T-cell (primary cell): ENCODE measurements around the gene NCMAP. TPM values are rescaled to one million over a fixed set of nuclear protein-coding genes. Genes with fewer than 3 reads are reported as not detected.

Experiments
- ATAC-seq, 4 experiments: fragments of 200-7000 bp in 3 of 4; fragments of 150-1000 bp in 1 of 4; cut with Tn5 transposase; replicated peaks in 1 of 4; 1 replicate in 3 of 4; 2 replicates in 1 of 4; pipeline ENCODE4 v1.10.0; 2021; ENCODE audit warnings: moderate library complexity in 3 of 4, mild to moderate bottlenecking in 2 of 4, moderate number of reproducible peaks in 1 of 4
- CTCF ChIA-PET, 2 donors: fragments of 300-600 bp; sonication (Branson Sonifier 250); formaldehyde crosslinking; loops; one replicate each; lab custom pipeline; 2022; ENCODE audit warnings: antibody characterized with exemption in 2 of 2; lab: Charles Lee
- POLR2A ChIA-PET, 2 donors: fragments of 300-600 bp; sonication (Branson Sonifier 250); formaldehyde crosslinking; loops; one replicate each; lab custom pipeline; 2022; ENCODE audit warnings: antibody characterized with exemption in 2 of 2; lab: Charles Lee
- DNase-seq, 35 experiments: peaks; one replicate each; pipeline versions ENCODE4 v3.0.0 to v3.0.0-alpha.2; 2013 to 2023
- H3K27ac ChIP-seq: one replicate; pipeline ENCODE4 v1.5.1; 2013; ENCODE audit warnings: low read length
- H3K27me3 ChIP-seq, 2 experiments: replicated peaks in 1 of 2; 1 replicate in 1 of 2; 2 replicates in 1 of 2; pipeline versions ENCODE4 v1.6.1 to v1.7.0; 2013; ENCODE audit warnings: low read length in 1 of 2, mixed read lengths in 1 of 2; ENCODE audit not compliant: control insufficient read depth in 2 of 2, insufficient read depth in 2 of 2; ENCODE audit errors: extremely low read depth in 1 of 2
- H3K36me3 ChIP-seq, 2 donors: 1 replicate in 1 of 2; 2 replicates in 1 of 2; pipeline versions ENCODE4 v1.6.1 to v1.7.0; 2013; ENCODE audit warnings: low read length in 1 of 2; ENCODE audit not compliant: control insufficient read depth in 2 of 2, insufficient read depth in 1 of 2; ENCODE audit errors: extremely low read depth in 1 of 2
- H3K4me1 ChIP-seq, 2 experiments: 1 replicate in 1 of 2; 2 replicates in 1 of 2; pipeline versions ENCODE4 v1.6.1 to v1.7.0; 2013; ENCODE audit warnings: low read length in 2 of 2, mixed read lengths in 1 of 2; ENCODE audit not compliant: insufficient read depth in 2 of 2, control insufficient read depth in 1 of 2; ENCODE audit errors: extremely low read depth in 1 of 2
- H3K4me3 ChIP-seq, 2 donors: 1 replicate in 1 of 2; 2 replicates in 1 of 2; pipeline versions ENCODE4 v1.5.1 to v1.7.0; 2013; ENCODE audit warnings: mild to moderate bottlenecking in 2 of 2, low read length in 1 of 2, moderate library complexity in 1 of 2; ENCODE audit not compliant: control insufficient read depth in 1 of 2; ENCODE audit errors: extremely low read depth in 1 of 2
- H3K9me3 ChIP-seq: 2 replicates; pipeline ENCODE4 v1.7.0; 2013
- H3K27ac Mint-ChIP-seq, 2 donors: one replicate each; pipeline ENCODE4 v1.8.0; 2020 to 2021; ENCODE audit warnings: mild to moderate bottlenecking in 2 of 2, mixed read lengths in 2 of 2
- H3K27me3 Mint-ChIP-seq, 2 donors: one replicate each; pipeline ENCODE4 v1.8.0; 2021 to 2022; ENCODE audit warnings: mixed read lengths in 2 of 2
- H3K36me3 Mint-ChIP-seq: one replicate; pipeline ENCODE4 v1.8.0; 2021; ENCODE audit warnings: mixed read lengths
- H3K4me1 Mint-ChIP-seq, 3 donors: one replicate each; pipeline ENCODE4 v1.8.0; 2020 to 2022; ENCODE audit warnings: mixed read lengths in 3 of 3, mild to moderate bottlenecking in 1 of 3
- H3K4me3 Mint-ChIP-seq, 3 donors: one replicate each; pipeline ENCODE4 v1.8.0; 2020 to 2022; ENCODE audit warnings: mild to moderate bottlenecking in 3 of 3, mixed read lengths in 3 of 3, moderate library complexity in 3 of 3
- H3K9me3 Mint-ChIP-seq, 3 donors: one replicate each; pipeline ENCODE4 v1.8.0; 2020 to 2022; ENCODE audit warnings: mixed read lengths in 3 of 3
- WGBS: methylation state at CpG from one replicate; pipeline ENCODE4 v1.1.5; 2013; ENCODE audit warnings: missing lambda C conversion rate; ENCODE audit not compliant: insufficient coverage; 5-methylcytosine and 5-hydroxymethylcytosine counted together
- total RNA-seq, 35 experiments: library from RNA in 6 of 35; stranded (reverse) in 6 of 35; fragments of 120-200 nt in 1 of 35; gene quantifications; one replicate each; pipeline versions ENCODE4 v1.2.1 to v1.2.4 and lab custom pipeline; 2013 to 2026

Gene NCMAP
- total RNA-seq, 5 donors from 2014 or later (not counting 1 experiment from before 2014, with no cell fraction given), result 0.13 to 0.23 (median 0.19) TPM; not detected in 1

DNA sequence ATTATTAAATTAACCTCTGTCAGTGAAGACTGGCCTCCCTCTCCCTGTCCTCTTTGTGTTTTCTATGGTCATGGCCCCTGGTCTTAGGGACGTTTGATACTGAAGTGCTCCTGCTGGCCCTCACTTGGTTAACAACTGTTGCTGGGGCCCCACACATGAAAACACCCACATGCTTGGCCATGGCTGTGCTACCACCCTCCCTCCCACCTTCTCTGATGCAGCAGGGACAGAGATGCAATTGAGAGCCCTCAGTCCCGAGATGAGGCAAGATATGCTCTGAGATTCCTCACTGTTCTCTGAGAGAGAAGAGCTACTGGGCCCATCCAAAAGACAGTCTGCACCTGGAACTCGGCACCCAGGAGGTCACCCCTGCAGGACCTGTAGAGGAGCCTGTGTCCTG is 33.3 kb downstream of the NCMAP start:
- DNase-seq (no peak), ATAC-seq (no peak)
- 69% methylated on average over 3 of the region's 3 CpGs for WGBS
- peaks cover 0 to 7% of the 10 kb centered on the region in 2 donors for H3K27me3 Mint-ChIP-seq
- no peaks in the 10 kb centered on the region for H3K9me3 ChIP-seq
- H3K27ac Mint-ChIP-seq, result no peak overlapping the region
- peaks cover 6 to 9% (median 8%) of the 10 kb centered on the region in 3 donors for H3K4me1 Mint-ChIP-seq
- no peaks in the 10 kb centered on the region for H3K36me3 ChIP-seq
- peaks cover 0 to 11% of the 10 kb centered on the region in 2 experiments for H3K27me3 ChIP-seq
- H3K27ac ChIP-seq, result no peak overlapping the region
- H3K4me1 ChIP-seq, result no peaks in the 10 kb centered on the region
- H3K36me3 Mint-ChIP-seq, result no peaks in the 10 kb centered on the region
- H3K9me3 Mint-ChIP-seq, result no peaks in the 10 kb centered on the region
- POLR2A ChIA-PET, result no interaction called here
- H3K4me3 ChIP-seq, result no peak overlapping the region
- H3K4me3 Mint-ChIP-seq, result no peak overlapping the region
- CTCF ChIA-PET, result no interaction called here

DNA sequence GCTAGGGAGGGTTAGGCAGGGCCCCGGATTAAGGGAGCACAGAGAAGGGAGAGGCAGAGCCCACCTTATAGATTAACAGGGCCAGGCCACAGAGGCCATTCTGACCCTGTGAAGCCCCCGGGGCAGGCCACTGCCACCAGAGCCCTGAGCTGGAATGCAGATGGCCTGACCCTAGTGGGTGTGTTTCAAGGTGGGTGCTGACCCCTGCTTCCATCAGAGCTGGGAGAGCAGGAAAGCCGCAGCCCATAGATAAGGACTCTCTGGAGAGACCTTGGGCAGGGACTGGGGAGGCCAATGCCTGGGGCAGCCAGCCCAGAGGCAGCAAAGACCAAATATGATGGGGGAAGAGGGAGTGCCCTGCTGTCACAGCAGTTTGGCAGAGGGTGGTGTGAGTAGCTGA is 35.9 kb downstream of the NCMAP start:
- DNase-seq (no peak), ATAC-seq (no peak)
- POLR2A ChIA-PET, result no interaction called here
- H3K9me3 ChIP-seq, result no peaks in the 10 kb centered on the region
- H3K27me3 ChIP-seq, result peaks cover 0 to 12% of the 10 kb centered on the region in 2 experiments
- no peak overlapping the region for H3K4me3 Mint-ChIP-seq
- no peak overlapping the region for H3K27ac Mint-ChIP-seq
- no peaks in the 10 kb centered on the region for H3K36me3 ChIP-seq
- H3K36me3 Mint-ChIP-seq, result no peaks in the 10 kb centered on the region
- no peaks in the 10 kb centered on the region for H3K9me3 Mint-ChIP-seq
- WGBS, result 88% methylated on average over 3 of the region's 3 CpGs
- CTCF ChIA-PET, result no interaction called here
- no peak overlapping the region for H3K27ac ChIP-seq
- no peak overlapping the region for H3K4me3 ChIP-seq
- H3K4me1 ChIP-seq, result no peaks in the 10 kb centered on the region
- peaks cover 4 to 7% (median 6%) of the 10 kb centered on the region in 3 donors for H3K4me1 Mint-ChIP-seq
- peaks cover 8% of the 10 kb centered on the region in 2 donors for H3K27me3 Mint-ChIP-seq

DNA sequence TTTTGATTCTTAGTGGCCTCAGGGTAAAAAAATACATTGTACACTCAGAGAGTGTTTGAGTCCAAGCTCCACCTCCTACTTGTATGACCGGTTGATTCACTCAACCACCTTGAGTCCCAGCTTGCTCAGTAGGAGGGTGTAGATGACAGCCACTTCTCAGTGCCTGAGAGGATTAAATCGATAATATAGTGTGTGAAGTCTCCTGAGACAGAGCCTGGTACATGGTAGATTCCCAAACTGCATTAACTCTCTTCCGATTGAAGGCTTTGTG is 38.4 kb downstream of the NCMAP start:
- H3K4me3 Mint-ChIP-seq, result no peak overlapping the region
- H3K4me1 Mint-ChIP-seq, result no peaks in the 10 kb centered on the region
- H3K4me3 ChIP-seq, result no peak overlapping the region
- no peaks in the 10 kb centered on the region for H3K9me3 Mint-ChIP-seq
- peaks cover 0 to 20% of the 10 kb centered on the region in 2 experiments for H3K27me3 ChIP-seq
- ChIA-PET POLR2A (no interaction called here), CTCF (interaction anchor here in 1 of 2 donors (0.5 kb wide), 1 partner anchor 9 kb away, joined by 3 read pairs; no protein-coding TSS in a partner anchor)
- no peaks in the 10 kb centered on the region for H3K36me3 ChIP-seq
- WGBS, result no CpG with 5 or more reads among the region's 3 CpGs
- ATAC-seq (no peak), DNase-seq (no peak)
- H3K27ac ChIP-seq, result no peak overlapping the region
- H3K4me1 ChIP-seq, result no peaks in the 10 kb centered on the region
- no peak overlapping the region for H3K27ac Mint-ChIP-seq
- no peaks in the 10 kb centered on the region for H3K9me3 ChIP-seq
- peaks cover 8 to 12% of the 10 kb centered on the region in 2 donors for H3K27me3 Mint-ChIP-seq
- H3K36me3 Mint-ChIP-seq, result no peaks in the 10 kb centered on the region

DNA sequence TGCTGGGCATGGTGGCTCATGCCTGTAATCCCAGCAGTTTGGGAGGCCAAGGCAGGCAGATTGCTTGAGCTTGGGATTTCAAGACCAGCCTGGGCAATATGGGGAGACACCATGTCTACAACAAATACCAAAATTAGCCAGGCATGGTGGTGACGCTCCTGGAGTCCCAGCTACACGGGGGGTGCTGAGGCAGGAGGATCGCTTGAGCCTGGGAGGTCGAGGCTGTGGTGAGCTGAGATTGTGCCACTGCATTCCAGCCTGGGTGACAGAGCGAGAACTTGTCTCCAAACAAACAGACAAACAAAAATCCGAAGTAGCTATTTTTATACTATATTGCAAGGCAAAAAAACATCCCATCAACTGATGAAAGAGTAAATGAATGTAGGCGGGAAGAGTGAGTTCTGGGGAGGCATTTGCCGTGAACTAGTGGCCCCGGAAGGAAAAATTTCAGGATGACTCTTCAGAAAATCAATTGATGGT is 40.6 kb downstream of the NCMAP start:
- Histone ChIP-seq H3K27me3 (peaks cover 0 to 18% of the 10 kb centered on the region in 2 experiments), H3K9me3 (no peaks in the 10 kb centered on the region), H3K36me3 (no peaks in the 10 kb centered on the region), H3K4me1 (no peaks in the 10 kb centered on the region), H3K27ac (no peak overlapping the region), H3K4me3 (no peak overlapping the region)
- no peak overlapping the region for H3K4me3 Mint-ChIP-seq
- peaks cover 8 to 11% of the 10 kb centered on the region in 2 donors for H3K27me3 Mint-ChIP-seq
- H3K9me3 Mint-ChIP-seq, result no peaks in the 10 kb centered on the region
- POLR2A ChIA-PET, result no interaction called here
- no peaks in the 10 kb centered on the region for H3K4me1 Mint-ChIP-seq
- no peak for ATAC-seq
- 80% methylated on average over 1 of the region's 9 CpGs for WGBS
- H3K27ac Mint-ChIP-seq, result no peak overlapping the region
- DNase-seq, result no peak
- H3K36me3 Mint-ChIP-seq, result no peaks in the 10 kb centered on the region
- CTCF ChIA-PET, result interaction anchor here in 1 of 2 donors (0.6 to 1.3 kb wide), 4 partner anchors 9 to 280 kb away, joined by 3 to 4 read pairs (median 3); no protein-coding TSS in a partner anchor

DNA sequence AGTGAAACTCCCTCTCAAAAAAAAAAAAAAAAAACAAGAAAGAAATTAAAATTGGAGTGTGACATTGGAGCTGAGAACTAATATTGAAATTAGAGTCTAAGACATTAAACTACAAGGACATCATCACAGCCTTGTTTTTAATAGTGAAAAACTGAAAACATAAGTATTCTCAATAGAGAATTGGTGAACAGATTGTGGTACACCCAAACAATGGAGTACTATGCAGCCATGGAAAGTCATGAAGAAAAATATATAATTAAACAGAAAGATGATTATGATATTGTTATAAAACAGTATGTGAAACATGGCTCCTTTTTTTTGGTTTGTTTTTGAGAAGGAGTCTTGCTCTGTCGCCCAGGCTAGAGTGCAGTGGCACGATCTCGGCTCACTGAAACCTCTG is 43.4 kb downstream of the NCMAP start:
- ChIA-PET POLR2A (interaction anchor here in 1 of 2 donors (0.6 kb wide), 1 partner anchor 78 kb away, joined by 4 read pairs; no protein-coding TSS in a partner anchor), CTCF (interaction anchor here (0.5 to 0.6 kb wide), 2 partner anchors 378 to 477 kb away, joined by 4 to 8 read pairs; no protein-coding TSS in a partner anchor)

DNA sequence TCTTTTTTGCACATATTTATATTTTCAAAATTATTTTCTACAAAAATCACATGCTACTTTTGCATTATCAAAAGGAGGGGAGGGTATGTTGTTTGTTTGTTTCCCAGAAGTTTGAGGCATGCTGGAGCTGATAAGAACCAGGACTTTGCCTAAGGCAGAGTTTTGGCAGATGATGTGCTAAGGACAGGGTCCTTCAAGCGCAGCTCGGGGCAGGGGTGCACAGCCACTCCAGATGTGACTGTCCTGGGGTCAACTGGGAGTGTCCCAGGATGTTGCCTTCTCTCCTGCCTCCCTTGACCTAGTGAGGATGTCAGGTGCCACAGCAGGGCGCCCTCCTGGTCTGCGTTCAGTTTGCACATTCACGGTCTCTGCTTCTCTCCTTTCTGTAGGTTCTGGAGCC is 44.7 kb downstream of the NCMAP start:
- Mint-ChIP-seq H3K27ac (no peak overlapping the region), H3K4me3 (no peak overlapping the region), H3K9me3 (no peaks in the 10 kb centered on the region), H3K27me3 (peaks cover 5 to 10% of the 10 kb centered on the region in 2 donors), H3K36me3 (no peaks in the 10 kb centered on the region), H3K4me1 (no peaks in the 10 kb centered on the region)
- no peak overlapping the region for H3K4me3 ChIP-seq
- no peak for ATAC-seq
- CTCF ChIA-PET, result no interaction called here
- DNase-seq, result no peak
- no peaks in the 10 kb centered on the region for H3K36me3 ChIP-seq
- no peak overlapping the region for H3K27ac ChIP-seq
- H3K4me1 ChIP-seq, result no peaks in the 10 kb centered on the region
- H3K9me3 ChIP-seq, result no peaks in the 10 kb centered on the region
- H3K27me3 ChIP-seq, result peaks cover 0 to 11% of the 10 kb centered on the region in 2 experiments
- POLR2A ChIA-PET, result no interaction called here
- 95% methylated on average over 5 of the region's 5 CpGs for WGBS

More for the DNA sequence above, 43.4 kb downstream of the NCMAP start:
- peaks cover 8 to 10% of the 10 kb centered on the region in 2 donors for H3K27me3 Mint-ChIP-seq
- no peak overlapping the region for H3K27ac Mint-ChIP-seq
- peaks cover 0 to 12% of the 10 kb centered on the region in 2 experiments for H3K27me3 ChIP-seq
- no peaks in the 10 kb centered on the region for H3K9me3 ChIP-seq
- no peaks in the 10 kb centered on the region for H3K9me3 Mint-ChIP-seq
- no peaks in the 10 kb centered on the region for H3K4me1 ChIP-seq
- no CpG with 5 or more reads among the region's 3 CpGs for WGBS
- no peak for DNase-seq
- H3K36me3 Mint-ChIP-seq, result no peaks in the 10 kb centered on the region
- no peak overlapping the region for H3K27ac ChIP-seq
- H3K4me3 Mint-ChIP-seq, result no peak overlapping the region
- ATAC-seq, result no peak
- H3K36me3 ChIP-seq, result no peaks in the 10 kb centered on the region
- H3K4me3 ChIP-seq, result no peak overlapping the region
- no peaks in the 10 kb centered on the region for H3K4me1 Mint-ChIP-seq
